Right lobe of liver (tissue), 4 donors: Measurements from ENCODE around the gene TM4SF5.

Source experiments
- CTCF ChIP-seq, 4 donors: fragments of 200-600 bp in 3 of 4; fragments of 450-650 bp in 1 of 4; IDR thresholded peaks; one replicate each; pipeline versions ENCODE4 v1.5.1 to v1.8.0; 2016 to 2022; ENCODE audit warnings: antibody characterized with exemption in 4 of 4, mild to moderate bottlenecking in 2 of 4
- POLR2A ChIP-seq: fragments of 450-650 bp; IDR thresholded peaks from one replicate; pipeline ENCODE4 v1.6.1; 2017; ENCODE audit warnings: antibody characterized with exemption, mild to moderate bottlenecking
- donor health status: DM: no; HTN: no; CAD: no.
- donor health status: DM: no; HTN: no; CAD: no.
- donor health status: DM: no; HTN: yes; CAD: no.

GRCh38 chr17:4822835-4823234, 51.1 kb downstream of the TM4SF5 start:
- TF ChIP-seq POLR2A, result no peak
- TF ChIP-seq CTCF (IDR thresholded peaks at IDR 0.05), result no peak
